HG02610 (cell line): ENCODE measurements around the gene NEK7.
"Not testable (repeated sequence)": the region's sequence is repeated elsewhere in the genome, so short reads cannot be mapped to it uniquely, and the experiment has no call there.

Experiments
- ATAC-seq: cut with Tn5 transposase; IDR thresholded peaks from one replicate; pipeline ENCODE4 v1.9.1; 2021; ENCODE audit warnings: mild to moderate bottlenecking, moderate library complexity; ENCODE audit not compliant: unreplicated experiment

NEK7 gene

DNA sequence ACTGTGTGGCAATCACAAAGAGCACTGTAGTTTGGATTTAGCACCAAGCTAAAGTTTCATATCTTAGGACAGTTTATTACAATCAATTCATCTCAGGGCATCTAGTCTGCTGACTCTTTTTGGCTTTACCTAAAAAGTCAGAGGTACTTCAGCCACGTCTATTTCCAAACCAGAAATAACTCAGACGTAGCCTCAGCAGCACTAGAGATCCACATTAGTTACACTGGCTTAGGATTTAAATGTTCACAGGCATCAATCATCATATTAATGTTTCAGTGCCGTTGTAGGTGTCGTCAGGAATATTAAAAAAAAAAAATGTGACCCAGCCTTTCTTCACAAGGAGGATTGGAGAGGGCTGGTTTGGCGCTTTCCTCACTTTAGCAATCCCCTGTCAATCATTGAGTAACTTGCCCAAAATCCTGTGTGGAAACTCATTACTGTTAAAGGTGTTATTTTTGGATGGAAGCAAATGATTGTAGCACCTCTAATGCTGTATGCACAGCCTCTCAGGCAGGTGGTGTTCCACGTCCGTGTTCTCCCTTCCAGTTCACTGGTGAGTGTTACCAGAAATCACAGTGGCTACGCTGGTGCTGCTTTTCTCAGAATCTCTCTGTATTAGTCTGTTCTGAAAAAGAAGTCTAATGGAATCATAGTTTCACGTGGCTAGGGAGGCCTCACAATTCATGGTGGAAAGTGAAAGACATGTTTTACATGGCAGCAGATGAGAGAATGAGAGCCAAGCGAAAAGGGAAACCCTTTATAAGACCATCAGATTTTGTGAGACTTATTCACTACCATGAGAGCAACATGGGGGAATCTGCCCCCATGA, 45.4 kb downstream of the NEK7 start:
- peak; percentile 87 for ATAC-seq

DNA sequence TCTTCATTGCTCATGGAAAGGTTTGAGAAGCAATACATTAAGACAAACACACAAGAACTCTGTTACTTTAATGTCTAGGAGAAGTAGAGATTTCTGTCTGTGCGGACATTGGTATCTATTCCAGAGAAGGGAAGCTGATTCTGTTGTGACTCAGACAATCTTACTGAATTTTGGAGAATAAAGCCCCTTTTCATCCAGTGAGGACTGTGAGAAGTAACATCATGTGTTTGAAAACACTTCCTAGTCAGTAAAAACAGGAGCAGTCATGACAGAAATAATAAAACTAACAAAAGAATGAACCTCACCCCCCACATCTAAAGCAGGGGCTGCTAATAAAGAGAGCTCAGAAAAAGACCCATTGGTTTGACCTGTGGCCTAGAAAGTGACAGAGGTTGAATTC, 46.6 kb downstream of the NEK7 start:
- ATAC-seq: no peak

DNA sequence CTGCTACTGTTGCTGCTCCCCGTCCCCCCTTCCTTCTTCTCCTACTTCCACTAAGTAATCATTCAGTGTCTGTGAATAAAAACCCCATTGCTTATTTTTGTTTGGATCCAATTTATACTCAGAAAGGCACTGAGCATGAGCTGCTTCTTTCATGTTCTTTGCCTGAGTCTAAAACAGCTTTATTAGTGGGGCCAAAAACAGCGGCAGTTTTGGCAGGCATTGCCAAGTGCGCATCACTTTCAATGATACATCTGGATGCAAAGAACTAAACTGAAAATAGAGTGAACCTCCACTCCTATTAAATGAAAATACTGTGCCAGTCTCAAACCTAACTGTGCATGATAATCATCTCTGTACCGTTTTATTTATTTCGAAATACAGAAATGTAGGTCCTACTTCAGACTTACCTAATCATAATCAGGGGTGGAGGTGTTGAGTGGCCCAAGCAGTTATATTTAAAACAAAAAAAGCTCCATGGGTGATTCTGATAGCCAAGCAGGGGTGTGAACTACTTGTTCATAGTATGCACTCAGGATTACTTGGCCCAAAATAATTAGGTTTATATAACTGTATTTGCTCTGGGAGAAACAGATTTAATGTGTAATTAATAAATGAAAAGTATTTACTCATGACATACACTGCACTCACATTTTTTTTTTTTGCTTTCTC, 48.4 kb downstream of the NEK7 start:
- ATAC-seq: no peak

DNA sequence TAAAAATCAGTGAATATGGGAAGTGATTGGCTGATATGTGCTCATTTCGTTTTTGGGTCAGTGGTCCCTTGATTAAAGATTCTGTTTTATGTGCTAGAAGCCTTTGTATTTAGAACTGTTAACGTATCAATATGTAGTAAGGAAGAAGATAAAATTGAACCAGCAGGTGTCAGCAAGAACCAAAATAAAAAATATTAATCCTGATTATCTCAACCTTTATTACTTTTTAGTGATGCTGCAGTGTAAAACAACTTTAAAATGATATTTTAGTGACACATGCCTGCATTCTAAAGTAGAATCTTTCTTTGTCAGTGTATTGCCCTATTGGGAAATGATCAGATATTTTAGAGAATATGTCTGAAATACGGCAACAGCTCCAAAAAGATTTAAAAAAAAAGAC, 49.5 kb downstream of the NEK7 start:
- no peak for ATAC-seq

DNA sequence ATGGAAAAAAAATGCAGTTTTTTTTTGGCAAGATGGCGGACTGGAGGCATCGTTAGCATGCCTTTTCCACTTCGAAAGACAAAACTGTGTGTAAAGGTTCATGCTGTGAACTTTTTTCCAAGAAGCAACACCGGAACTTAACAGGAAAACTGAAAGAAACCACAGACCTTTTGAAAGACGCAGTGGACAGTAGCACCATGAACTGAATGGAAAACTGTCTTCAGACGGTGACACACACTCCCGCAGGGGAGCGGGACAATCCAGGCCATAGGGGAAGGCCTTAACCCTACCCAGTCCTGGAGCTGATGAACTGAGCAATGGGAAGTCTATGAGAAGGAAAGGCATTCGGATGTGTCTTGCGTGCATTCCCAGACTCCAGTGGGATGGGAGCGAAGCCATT, 54.9 kb downstream of the NEK7 start:
- ATAC-seq: no peak

DNA sequence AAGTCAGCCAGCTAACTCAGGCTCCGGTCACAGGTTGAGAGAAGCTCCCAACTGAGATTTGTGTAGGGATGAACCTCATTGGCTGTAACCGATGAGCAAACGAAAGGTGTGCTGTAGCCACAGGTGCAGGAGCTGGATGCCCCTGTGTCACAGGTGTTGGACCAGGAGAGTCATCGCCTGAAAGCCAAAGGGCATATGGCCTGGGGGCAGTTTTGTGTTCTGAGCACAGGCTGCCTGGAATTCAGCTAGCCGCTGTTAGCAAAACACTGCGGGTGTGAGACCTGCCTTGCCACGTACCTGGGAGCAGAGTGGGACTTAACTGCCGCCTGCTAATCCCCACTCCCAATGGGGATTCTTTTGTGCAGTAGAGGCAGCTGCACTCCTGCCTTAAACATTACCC, 55.3 kb downstream of the NEK7 start:
- ATAC-seq: no peak

DNA sequence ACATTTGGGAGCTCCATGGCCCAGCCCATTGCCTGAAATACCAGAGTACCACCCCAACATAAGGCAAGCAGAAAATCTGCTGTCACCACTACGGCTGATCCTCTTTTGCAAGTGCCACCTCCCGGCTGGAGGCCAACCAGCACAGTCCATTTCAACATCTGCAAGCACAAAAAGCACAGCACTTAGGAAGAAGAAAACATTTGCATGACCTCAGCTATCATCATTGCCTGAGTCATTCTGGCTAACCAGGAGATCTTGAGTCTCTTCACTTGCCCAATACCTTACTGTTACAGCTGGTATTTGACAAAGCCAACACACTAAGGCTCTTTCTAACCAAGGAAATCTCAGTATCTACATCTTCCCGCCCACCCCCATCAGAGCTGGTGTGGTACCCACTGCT, 55.9 kb downstream of the NEK7 start:
- ATAC-seq: no peak

DNA sequence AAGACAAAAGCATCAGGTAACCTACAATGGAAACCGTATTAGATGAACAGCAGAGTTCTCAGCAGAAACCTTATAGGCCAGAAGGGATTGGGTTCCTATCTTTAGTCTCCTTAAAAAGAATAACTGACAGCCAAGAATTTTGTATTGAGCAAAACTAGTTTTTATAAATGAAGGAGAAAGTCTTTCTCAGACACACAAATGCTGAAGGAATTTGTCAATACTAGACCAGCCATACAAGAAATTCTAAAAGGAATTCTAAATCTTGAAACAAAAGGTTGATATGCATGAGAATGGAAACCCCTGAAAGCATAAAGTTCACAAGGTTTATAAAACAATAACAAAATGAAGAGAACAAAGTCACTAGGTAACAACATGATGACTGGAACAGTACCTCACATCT, 58.1 kb downstream of the NEK7 start:
- no peak for ATAC-seq

DNA sequence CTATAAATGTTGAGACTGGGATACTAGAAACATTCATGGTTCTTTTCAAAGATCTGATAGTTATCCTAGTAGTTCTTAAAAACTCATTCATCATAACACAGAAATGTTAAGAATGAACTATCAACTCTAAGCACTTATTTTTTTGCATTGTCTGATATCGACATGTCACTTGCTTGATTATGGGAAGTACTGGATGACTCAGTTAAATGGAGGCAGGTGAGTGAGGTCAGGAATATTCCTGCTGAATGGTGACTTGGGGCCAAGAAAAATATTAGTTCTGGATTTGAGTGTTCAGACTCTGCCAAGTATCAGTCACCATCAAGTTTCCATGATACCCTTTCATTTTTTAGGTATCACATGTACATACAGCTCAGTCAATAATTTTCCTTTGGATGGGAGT, 63.6 kb downstream of the NEK7 start:
- ATAC-seq: no peak

DNA sequence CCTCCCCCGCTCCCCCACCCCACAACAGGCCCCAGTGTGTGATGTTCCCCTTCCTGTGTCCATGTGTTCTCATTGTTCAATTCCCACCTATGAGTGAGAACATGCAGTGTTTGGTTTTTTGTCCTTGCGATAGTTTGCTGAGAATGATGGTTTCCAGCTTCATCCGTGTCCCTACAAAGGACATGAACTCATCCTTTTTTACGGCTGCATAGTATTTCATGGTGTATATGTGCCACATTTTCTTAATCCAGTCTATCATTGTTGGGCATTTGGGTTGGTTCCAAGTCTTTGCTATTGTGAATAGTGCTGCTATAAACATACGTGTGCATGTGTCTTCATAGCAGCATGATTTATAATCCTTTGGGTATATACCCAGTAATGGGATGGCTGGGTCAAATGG, 70.2 kb downstream of the NEK7 start:
- ATAC-seq: not testable (repeated sequence)

DNA sequence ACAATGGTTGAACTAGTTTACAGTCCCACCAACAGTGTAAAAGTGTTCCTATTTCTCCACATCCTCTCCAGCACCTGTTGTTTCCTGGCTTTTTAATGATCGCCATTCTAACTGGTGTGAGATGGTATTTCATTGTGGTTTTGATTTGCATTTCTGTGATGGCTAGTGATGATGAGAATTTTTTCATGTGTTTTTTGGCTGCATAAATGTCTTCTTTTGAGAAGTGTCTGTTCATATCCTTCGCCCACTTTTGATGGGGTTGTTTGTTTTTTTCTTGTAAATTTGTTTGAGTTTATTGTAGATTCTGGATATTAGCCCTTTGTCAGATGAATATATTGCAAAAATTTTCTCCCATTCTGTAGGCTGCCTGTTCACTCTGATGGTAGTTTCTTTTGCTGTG, 70.7 kb downstream of the NEK7 start:
- ATAC-seq: not testable (repeated sequence)

DNA sequence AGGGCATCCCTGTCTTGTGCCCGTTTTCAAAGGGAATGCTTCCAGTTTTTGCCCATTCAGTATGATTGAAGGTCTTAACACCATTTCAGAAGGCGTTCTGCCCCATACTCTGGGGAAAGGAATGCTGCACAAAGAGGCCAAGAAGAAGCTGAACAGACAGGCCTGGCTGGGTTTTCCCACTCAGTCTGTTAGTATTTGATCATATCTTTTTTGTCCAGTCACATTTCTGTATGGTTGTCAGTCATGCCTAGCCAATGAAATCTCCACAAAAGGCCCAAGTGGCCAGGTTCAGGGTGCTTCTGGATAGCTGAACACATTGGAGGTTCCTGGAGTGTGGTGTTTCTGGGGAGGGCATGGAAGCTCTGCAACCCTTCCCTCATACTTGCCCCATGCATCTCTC, 72.1 kb downstream of the NEK7 start:
- ATAC-seq: no peak

DNA sequence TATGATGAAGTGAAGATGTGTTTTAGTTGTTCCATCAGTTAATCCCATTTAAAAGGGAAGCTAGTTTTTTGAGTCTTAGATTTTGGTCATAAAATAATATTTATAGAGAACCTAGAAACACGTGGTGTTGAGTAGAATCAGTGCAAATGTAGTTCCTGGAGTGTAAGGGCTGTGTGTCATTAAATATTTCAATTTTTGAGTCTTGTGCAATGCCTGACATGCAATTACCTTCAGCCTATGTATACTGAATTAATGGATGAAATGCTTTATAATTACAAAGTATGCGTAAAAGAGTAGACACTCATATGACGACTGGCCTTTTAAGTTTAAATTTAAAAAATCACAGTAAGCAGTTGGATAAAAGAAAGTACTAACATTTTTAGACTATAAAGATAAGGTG, 75.0 kb downstream of the NEK7 start:
- no peak for ATAC-seq

DNA sequence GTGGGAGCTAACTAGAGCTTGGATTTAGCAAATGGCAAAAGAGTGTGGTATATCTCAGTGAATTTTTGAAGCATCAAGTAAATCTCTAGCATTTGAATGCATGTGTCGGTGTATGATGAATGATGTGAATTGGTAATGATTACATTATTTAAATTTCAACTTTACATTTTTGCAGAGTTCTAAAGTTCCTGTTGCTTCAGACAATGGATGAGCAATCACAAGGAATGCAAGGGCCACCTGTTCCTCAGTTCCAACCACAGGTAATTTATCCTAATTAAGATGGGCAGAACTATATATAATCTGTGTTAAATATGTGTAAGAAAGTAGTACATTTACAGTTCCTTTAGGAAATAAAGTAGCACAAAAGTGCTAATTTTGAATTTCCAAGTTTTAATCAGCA, 75.6 kb downstream of the NEK7 start:
- ATAC-seq: no peak

DNA sequence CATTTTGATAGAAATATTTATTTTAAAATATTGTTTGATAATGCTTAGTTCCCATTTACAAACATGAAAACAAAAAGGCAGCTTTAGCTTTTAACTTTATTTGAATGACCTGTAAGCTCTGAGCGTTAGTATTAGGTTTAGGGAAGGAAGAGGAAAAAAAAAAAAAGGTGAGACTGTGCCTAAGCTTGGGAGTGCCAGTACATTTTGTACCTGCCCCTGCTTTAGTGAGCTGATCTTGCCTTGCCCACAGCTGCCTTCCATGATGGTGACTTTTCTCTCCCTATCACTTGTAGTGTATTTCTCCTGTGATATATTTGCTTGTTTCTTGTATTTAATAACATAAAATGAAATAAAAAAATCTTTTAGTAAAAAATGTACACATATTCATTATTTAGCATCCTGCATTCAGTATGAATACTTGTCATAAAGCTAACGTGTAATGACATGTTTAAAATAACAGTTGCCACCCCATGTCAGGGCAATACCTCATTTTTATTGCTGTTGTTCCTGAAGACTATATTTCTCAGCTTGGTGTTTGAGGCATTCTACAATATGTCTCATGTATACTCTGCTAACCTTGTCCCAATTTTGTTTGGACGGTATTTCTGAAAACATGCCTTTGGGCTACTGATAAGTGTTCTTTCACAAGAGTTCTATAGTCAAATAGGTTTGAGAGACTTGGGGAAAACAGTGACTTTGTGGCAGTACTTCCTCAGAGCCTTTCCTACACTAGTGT, 76.3 kb downstream of the NEK7 start:
- ATAC-seq: no peak

DNA sequence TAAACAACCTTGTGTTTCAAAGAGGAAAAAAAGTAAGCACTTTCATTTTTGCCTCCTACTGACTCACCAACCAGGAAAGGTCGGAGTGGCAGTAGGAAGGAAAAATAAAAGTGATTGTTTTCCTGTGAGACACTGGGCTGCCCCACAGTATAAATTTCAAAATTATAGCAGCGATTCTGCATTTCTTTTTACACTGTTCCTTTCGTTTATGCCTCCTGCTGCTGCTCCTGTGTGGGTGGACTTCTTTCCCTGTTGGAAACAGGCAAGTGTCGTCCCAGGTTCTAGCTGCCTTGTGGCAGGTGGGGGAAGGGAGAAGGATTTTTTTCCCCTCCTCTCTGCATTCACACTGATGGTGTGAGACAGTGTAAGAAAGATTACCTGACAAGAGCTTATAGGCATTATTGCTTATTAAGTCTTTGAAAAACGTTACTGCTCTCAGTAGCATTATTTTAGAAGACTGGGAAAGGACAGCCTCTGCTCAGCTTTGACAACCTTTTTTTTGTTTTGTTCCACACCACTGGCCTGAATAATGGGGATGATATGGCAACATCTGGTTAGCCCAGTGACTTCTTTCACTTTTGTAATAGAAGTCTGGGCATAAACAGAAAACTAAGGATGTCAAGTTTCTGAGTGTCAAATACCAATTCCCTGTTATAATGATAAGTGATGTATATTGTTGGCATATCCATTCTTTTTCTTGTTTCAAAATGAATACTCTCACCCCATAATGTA, 77.9 kb downstream of the NEK7 start:
- ATAC-seq: peak; percentile 71

DNA sequence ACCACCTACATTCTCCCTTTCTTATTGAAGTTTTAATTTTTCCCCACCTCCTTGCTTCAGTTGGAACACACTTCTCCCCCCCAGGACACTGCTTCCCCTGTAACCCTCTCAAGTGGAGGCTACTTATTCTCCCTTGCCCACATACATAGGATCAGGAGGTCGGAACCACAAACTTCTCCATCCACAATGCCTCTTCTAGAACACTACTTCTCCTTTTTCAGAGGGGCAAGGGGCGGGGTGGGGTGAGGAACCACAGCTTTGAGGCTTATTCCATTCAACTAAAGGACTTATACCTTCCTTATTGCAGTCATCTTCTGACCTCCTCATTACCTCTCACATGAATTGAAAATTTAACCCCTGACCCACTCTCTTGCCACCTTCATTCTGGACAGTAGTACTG, 81.3 kb downstream of the NEK7 start:
- ATAC-seq: no peak

DNA sequence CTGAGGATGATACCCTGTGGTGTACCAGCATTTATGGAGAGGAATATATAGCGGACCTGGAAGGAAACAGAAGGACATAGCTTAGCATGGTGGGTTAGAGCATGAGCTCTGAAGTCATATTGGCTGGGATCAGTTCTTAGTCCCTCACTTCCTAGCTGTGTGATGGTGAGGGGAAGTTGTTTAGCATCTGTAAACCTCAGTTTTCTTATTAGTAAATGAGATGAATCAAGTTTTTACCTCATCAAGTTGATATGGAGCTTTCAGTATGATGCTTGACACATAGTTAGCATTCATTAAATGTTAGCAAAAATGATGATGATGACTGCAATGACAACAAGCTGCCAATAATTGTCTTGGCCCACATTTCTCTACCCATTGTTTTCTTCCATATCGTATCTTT, 84.8 kb downstream of the NEK7 start:
- peak; percentile 52 for ATAC-seq

DNA sequence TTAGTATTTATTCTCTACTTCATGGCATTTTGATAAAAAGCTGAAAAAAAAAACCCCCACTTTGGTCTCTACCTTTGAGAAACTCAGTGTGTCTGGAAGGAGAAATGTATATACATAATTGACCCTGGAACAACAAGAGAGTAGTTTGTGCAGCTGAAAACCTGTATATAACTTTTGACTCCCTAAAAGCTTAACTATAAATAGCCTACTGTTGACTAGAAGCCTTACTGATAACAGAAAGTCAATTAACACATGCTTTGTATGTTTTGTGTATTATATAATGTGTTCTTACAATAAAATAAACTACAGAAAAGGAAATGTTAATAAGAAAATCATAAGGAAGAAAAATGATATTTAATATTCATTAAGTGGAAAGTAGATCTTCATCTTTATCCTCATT, 88.0 kb downstream of the NEK7 start:
- ATAC-seq: no peak

DNA sequence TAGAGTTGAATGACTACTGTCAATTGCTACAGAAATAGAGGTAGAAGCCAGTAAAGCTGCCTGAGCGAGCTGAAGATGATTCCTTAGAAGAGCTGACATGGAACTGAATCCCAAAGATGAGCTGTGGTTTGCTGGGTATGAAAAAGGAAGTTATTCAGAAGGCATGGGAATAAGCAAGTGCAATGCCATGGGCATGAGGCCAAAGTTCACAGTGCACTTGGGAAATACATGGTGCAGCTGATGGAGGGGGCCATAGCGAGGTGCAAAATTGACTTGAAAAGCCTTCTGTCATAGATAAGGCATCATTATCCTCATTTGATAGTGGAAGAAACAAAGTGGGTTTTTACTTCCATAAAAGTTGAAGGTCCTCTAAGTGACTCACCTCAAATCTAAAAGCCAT, 88.6 kb downstream of the NEK7 start:
- no peak for ATAC-seq

DNA sequence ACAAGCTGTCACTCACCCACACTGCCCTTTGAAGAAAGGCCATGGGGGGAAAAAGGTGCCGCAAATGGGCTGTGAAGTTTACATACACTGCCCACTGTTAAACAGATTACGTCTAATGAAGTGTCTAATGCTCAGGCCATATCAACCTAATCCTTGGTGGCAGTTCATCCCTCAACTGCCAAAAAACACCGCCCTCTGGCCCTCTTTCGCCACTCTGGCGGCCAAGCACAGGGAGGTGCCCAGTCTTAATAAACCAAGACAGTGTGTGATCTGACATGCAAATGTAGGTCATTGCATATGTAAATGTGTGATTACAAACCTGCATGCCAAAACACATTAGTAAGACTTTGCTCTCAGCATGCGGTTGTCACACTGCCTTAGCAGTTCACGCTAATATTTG, 89.5 kb downstream of the NEK7 start:
- no peak for ATAC-seq
